ENCODE measurements around the gene PLA2G15. TPM values are rescaled to one million over a fixed set of nuclear protein-coding genes. Genes with fewer than 3 reads are reported as not detected.

The PLA2G15 gene
- total and polyA plus RNA-seq, 2 experiments from 2014 or later = 24.8 to 36.2 TPM

DNA sequence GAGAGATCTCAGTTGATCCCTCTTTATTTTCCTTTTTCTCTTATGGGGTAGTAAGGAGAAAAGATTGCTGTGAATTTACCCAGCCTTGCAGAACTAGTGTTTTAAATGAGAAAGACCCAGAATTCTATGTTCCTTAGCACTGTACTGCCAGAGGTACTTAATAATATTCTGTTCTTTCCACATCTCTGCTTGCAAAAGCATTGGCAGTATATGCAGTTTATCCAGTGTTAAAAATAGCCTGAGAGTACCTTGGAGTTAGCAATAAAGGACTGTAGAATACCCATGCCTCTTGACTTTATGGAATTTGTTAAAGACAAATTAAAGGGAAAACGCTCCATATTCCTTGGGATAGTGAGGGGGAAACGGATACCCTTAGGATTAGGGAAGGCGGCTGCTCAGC lies 31.1 kb downstream of the PLA2G15 start:
- 65% methylated on average over 3 of the region's 3 CpGs for WGBS, 2 experiments (ENCODE audit: low coverage in 1 of 2, low lambda C conversion rate in 2 of 2, missing lambda C conversion rate in 2 of 2)
- TF ChIP-seq EZH2 (IDR thresholded peaks at IDR 0.05; ENCODE audit: insufficient read depth, poor library complexity, severe bottlenecking) = no peak
- TF ChIP-seq EZH2phosphoT487 (IDR thresholded peaks at IDR 0.05; ENCODE audit: insufficient read depth, low read depth) = no peak
- H2AFZ ChIP-seq = no peak overlapping the region
- no peak overlapping the region for H3K27ac ChIP-seq
- H3K9me2 ChIP-seq (ENCODE audit: insufficient read depth) = no peaks in the 10 kb centered on the region
- H3K4me1 ChIP-seq (ENCODE audit: insufficient read depth) = peaks cover 5% of the 10 kb centered on the region
- no peak for DNase-seq
- no peak overlapping the region for H3K9ac ChIP-seq
- H3K79me2 ChIP-seq (ENCODE audit: insufficient read depth) = peaks cover 93% of the 10 kb centered on the region
- H3K4me2 ChIP-seq (ENCODE audit: unreplicated experiment) = no peak overlapping the region
- peaks cover 15% of the 10 kb centered on the region; the same call in 1 of the 2 replicates for H4K20me1 ChIP-seq (ENCODE audit: insufficient read depth)
- in situ Hi-C loops (cut with MboI) = no loop called here
- no peak overlapping the region for H3K4me3 ChIP-seq
- peaks cover 20% of the 10 kb centered on the region; the same call in 1 of the 2 replicates for H3K36me3 ChIP-seq (ENCODE audit: low read depth)
- no peaks in the 10 kb centered on the region for H3F3A ChIP-seq (ENCODE audit: insufficient read depth)
- no peaks in the 10 kb centered on the region for H3K27me3 ChIP-seq (replicated peaks; ENCODE audit: insufficient read depth)
- no peaks in the 10 kb centered on the region for H3K9me3 ChIP-seq (ENCODE audit: low read depth)

DNA sequence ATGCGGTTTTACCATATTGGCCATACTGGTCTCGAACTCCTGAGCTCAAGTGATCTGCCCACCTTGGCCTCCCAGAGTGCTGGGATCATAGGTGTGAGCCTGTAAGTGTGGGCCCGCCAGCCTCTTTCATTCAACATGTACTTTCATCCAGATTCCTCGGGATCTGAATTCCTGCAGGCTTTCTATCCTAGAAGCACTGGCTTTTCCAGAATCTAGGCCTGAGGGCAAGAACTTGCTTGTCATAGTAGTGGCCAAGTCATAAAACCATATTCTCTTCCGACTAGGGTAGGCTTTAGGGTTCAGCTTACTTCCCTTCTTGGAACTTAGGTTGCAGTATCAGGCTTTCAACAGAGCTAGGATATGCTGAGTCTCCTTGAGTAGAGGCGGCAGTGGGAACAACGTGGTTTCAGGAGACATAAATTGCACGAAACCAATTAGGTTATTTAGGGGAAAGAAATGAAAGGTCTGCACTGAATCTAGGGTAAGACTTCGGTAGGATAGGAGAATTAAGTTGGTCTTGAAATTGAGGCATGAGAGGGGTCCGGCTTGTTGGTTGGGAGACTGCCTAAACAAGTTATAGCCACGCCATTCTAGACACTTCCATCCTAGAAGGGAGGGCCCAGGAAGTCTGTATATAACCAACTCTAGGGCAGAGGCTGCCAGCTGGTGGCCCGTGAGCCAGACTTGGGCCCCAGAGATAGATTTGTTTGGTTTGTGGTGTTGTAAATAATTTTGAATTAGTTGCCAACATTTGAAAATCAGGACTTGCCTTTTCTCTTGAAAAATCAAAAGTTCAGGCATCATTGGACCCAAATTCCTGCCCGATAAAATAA lies 34.8 kb downstream of the PLA2G15 start:
- Histone ChIP-seq H3K4me3 (no peak overlapping the region), H3K9me3 (ENCODE audit: low read depth) (no peaks in the 10 kb centered on the region), H4K20me1 (ENCODE audit: insufficient read depth) (no peaks in the 10 kb centered on the region; the same call in 1 of the 2 replicates), H3F3A (ENCODE audit: insufficient read depth) (no peaks in the 10 kb centered on the region), H3K36me3 (ENCODE audit: low read depth) (peaks cover 24% of the 10 kb centered on the region; the same call in 1 of the 2 replicates), H2AFZ (no peak overlapping the region), H3K79me2 (ENCODE audit: insufficient read depth) (peaks cover 93% of the 10 kb centered on the region), H3K27ac (no peak overlapping the region), H3K4me1 (ENCODE audit: insufficient read depth) (no peaks in the 10 kb centered on the region), H3K9ac (no peak overlapping the region), H3K27me3 (replicated peaks; ENCODE audit: insufficient read depth) (no peaks in the 10 kb centered on the region), H3K4me2 (ENCODE audit: unreplicated experiment) (no peak overlapping the region), H3K9me2 (ENCODE audit: insufficient read depth) (no peaks in the 10 kb centered on the region)
- TF ChIP-seq EZH2 (IDR thresholded peaks at IDR 0.05; ENCODE audit: insufficient read depth, poor library complexity, severe bottlenecking) (no peak), EZH2phosphoT487 (IDR thresholded peaks at IDR 0.05; ENCODE audit: insufficient read depth, low read depth) (no peak)
- in situ Hi-C loops (cut with MboI) = no loop called here
- WGBS, 2 experiments (ENCODE audit: low coverage in 1 of 2, low lambda C conversion rate in 2 of 2, missing lambda C conversion rate in 2 of 2) = 95 to 96% methylated on average over 13 of the region's 13 CpGs
- DNase-seq = no peak

DNA sequence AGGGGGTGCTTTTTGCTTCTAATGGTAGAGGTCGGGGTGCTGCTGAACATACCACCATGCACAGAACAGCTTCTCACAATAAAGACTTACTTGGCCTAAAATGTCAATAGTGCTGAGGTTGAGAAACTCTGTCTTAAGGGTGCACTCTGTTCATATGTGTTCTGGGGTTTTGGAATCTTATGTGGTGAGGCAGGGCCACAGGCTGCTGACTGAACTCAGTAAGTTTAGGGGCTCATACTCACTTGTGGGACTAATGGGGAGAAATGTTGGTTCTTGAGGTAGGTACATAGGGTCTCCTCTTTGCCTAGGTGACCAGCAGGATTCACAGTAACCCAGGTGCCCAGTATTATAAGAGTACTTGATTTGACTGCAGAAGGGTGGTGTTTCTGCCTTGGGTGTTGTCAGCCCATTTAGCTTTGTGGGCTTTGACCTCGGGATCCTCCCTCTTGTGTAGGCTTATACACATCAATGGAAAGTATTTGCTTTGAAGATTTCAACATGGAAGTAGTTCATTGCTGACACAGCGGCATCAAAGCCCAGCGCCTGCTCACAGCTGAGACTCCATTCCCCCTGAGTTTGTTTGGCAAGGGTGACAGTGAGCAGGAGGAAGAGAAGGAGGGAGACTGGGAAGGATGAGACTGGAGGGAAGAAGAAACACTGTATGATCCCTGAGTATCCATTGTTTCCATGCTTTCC lies 36.3 kb downstream of the PLA2G15 start:
- Histone ChIP-seq H3K79me2 (ENCODE audit: insufficient read depth) (peaks cover 93% of the 10 kb centered on the region), H3K9me3 (ENCODE audit: low read depth) (no peaks in the 10 kb centered on the region), H3K27ac (no peak overlapping the region), H3K9me2 (ENCODE audit: insufficient read depth) (no peaks in the 10 kb centered on the region), H3F3A (ENCODE audit: insufficient read depth) (peaks cover 2% of the 10 kb centered on the region), H3K4me3 (no peak overlapping the region), H4K20me1 (ENCODE audit: insufficient read depth) (0 out of 2 replicates have a peak, but pooled peaks cover 1% of the 10 kb centered on the region), H3K4me1 (ENCODE audit: insufficient read depth) (no peaks in the 10 kb centered on the region), H2AFZ (no peak overlapping the region), H3K27me3 (replicated peaks; ENCODE audit: insufficient read depth) (no peaks in the 10 kb centered on the region), H3K36me3 (ENCODE audit: low read depth) (peaks cover 18% of the 10 kb centered on the region; the same call in 1 of the 2 replicates), H3K4me2 (ENCODE audit: unreplicated experiment) (no peak overlapping the region), H3K9ac (no peak overlapping the region)
- no peak for DNase-seq
- 82 to 87% methylated on average over 4 of the region's 4 CpGs for WGBS, 2 experiments (ENCODE audit: low coverage in 1 of 2, low lambda C conversion rate in 2 of 2, missing lambda C conversion rate in 2 of 2)
- TF ChIP-seq EZH2 (IDR thresholded peaks at IDR 0.05; ENCODE audit: insufficient read depth, poor library complexity, severe bottlenecking) (no peak), EZH2phosphoT487 (IDR thresholded peaks at IDR 0.05; ENCODE audit: insufficient read depth, low read depth) (no peak)
- in situ Hi-C loops (cut with MboI) = no loop called here

DNA sequence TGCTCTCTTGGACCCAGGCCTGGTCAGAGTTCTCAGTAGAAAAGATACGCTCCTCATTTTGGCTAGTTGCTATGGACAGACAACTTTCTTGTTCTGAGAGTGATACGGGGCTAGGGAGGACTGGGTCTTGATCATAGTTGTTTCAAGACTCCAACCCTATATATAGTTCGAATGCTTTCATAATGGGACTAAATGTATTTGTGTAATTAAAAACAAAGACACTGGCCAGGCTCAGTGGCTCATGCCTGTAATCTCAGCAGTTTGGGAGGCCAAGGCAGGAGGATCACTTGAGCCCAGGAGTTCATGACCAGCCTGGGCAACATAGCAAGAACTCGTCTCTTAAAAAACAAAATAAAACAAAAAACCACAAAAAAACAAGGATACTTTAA lies 36.9 kb downstream of the PLA2G15 start:
- no peak overlapping the region for H3K27ac ChIP-seq
- in situ Hi-C loops (cut with MboI) = no loop called here
- no peaks in the 10 kb centered on the region for H3K27me3 ChIP-seq (replicated peaks; ENCODE audit: insufficient read depth)
- peaks cover 93% of the 10 kb centered on the region for H3K79me2 ChIP-seq (ENCODE audit: insufficient read depth)
- no peak for TF ChIP-seq EZH2 (IDR thresholded peaks at IDR 0.05; ENCODE audit: insufficient read depth, poor library complexity, severe bottlenecking)
- no peak for TF ChIP-seq EZH2phosphoT487 (IDR thresholded peaks at IDR 0.05; ENCODE audit: insufficient read depth, low read depth)
- H3K4me1 ChIP-seq (ENCODE audit: insufficient read depth) = peaks cover 4% of the 10 kb centered on the region
- H3K4me3 ChIP-seq = no peak overlapping the region
- H2AFZ ChIP-seq = no peak overlapping the region
- peaks cover 7% of the 10 kb centered on the region for H3F3A ChIP-seq (ENCODE audit: insufficient read depth)
- H3K36me3 ChIP-seq (ENCODE audit: low read depth) = peaks cover 19% of the 10 kb centered on the region
- no peak for DNase-seq
- WGBS, 2 experiments (ENCODE audit: low coverage in 1 of 2, low lambda C conversion rate in 2 of 2, missing lambda C conversion rate in 2 of 2) = 87 to 90% methylated on average over 4 of the region's 4 CpGs
- no peaks in the 10 kb centered on the region for H3K9me3 ChIP-seq (ENCODE audit: low read depth)
- no peak overlapping the region for H3K4me2 ChIP-seq (ENCODE audit: unreplicated experiment)
- H4K20me1 ChIP-seq (ENCODE audit: insufficient read depth) = 0 out of 2 replicates have a peak, but pooled peaks cover 3% of the 10 kb centered on the region
- no peak overlapping the region for H3K9ac ChIP-seq
- no peaks in the 10 kb centered on the region for H3K9me2 ChIP-seq (ENCODE audit: insufficient read depth)

All from GM23248 (cell line).